Measurements from ENCODE around the gene NGEF. TPM values are rescaled to one million over a fixed set of nuclear protein-coding genes. Genes with fewer than 3 reads are reported as not detected.

The NGEF gene
- total and polyA plus RNA-seq, 2 donors from 2014 or later: 4.8 to 5.3 TPM

DNA sequence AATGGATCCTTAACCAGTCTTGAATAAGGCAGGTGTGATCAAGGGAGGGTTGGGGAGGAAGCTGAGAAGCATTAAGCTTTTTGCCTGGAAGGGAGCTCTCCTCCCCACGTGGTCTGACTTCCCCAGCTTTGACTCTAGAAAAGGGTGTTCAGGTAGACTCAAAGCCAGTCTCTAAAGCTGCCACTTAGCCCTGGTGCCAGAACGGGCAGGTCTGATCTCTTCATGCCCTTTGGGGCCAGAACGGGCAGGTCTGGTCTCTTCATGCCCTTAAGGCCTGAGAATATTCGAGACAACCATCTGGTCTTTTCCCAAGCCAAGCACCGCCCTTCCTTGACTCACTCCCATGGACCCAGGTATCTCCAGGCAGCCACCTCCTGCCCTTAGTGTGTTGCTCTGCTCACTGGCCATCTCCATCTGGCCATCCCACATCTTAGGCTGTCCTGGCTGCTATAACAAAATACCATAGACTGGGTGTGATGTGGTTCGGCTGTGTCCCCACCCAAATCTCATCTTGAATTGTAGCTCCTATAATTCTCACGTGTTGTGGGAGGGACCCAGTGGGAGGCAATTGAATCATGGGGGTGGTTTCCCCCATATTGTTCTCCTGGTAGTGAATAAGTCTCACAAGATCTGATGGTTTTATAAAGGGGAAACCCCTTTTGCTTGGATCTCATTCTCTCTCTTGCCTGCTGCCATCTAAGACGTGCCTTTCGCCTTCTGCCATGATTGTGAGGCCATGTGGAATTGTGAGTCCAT is 83.6 kb downstream of the NGEF start:
- intact Hi-C loops (cut with DNase I): no loop called here
- H3K27ac ChIP-seq (ENCODE audit: low read depth in 2 of 2, low read length in 2 of 2): no peak overlapping the region
- H3K4me3 ChIP-seq (ENCODE audit: low read length in 3 of 3): no peak overlapping the region
- no peaks in the 10 kb centered on the region for H3K36me3 ChIP-seq (ENCODE audit: control insufficient read depth in 2 of 3, insufficient read depth in 3 of 3, low read length in 3 of 3)
- DNase-seq: no peak
- no peak for FAIRE-seq
- H3K9ac ChIP-seq (ENCODE audit: low read length in 3 of 3): no peak overlapping the region
- peaks cover 0 to under 1% (median under 1%) of the 10 kb centered on the region in 3 donors for H3K9me3 ChIP-seq (ENCODE audit: control insufficient read depth in 2 of 3, insufficient read depth in 1 of 3, low read length in 3 of 3)
- TF ChIP-seq, protein P1, sequence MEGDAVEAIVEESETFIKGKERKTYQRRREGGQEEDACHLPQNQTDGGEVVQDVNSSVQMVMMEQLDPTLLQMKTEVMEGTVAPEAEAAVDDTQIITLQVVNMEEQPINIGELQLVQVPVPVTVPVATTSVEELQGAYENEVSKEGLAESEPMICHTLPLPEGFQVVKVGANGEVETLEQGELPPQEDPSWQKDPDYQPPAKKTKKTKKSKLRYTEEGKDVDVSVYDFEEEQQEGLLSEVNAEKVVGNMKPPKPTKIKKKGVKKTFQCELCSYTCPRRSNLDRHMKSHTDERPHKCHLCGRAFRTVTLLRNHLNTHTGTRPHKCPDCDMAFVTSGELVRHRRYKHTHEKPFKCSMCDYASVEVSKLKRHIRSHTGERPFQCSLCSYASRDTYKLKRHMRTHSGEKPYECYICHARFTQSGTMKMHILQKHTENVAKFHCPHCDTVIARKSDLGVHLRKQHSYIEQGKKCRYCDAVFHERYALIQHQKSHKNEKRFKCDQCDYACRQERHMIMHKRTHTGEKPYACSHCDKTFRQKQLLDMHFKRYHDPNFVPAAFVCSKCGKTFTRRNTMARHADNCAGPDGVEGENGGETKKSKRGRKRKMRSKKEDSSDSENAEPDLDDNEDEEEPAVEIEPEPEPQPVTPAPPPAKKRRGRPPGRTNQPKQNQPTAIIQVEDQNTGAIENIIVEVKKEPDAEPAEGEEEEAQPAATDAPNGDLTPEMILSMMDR (IDR thresholded peaks at IDR 0.05; ENCODE audit: borderline replicate concordance, extremely low read depth, insufficient read depth): no peak
- H3K4me1 ChIP-seq (ENCODE audit: control insufficient read depth in 2 of 3, insufficient read depth in 2 of 3, low read depth in 1 of 3, low read length in 3 of 3): peaks cover 0 to 2% (median 0%) of the 10 kb centered on the region in 3 donors
- peaks cover 23% of the 10 kb centered on the region for H3K27me3 ChIP-seq (ENCODE audit: control insufficient read depth, insufficient read depth, low read length)

DNA sequence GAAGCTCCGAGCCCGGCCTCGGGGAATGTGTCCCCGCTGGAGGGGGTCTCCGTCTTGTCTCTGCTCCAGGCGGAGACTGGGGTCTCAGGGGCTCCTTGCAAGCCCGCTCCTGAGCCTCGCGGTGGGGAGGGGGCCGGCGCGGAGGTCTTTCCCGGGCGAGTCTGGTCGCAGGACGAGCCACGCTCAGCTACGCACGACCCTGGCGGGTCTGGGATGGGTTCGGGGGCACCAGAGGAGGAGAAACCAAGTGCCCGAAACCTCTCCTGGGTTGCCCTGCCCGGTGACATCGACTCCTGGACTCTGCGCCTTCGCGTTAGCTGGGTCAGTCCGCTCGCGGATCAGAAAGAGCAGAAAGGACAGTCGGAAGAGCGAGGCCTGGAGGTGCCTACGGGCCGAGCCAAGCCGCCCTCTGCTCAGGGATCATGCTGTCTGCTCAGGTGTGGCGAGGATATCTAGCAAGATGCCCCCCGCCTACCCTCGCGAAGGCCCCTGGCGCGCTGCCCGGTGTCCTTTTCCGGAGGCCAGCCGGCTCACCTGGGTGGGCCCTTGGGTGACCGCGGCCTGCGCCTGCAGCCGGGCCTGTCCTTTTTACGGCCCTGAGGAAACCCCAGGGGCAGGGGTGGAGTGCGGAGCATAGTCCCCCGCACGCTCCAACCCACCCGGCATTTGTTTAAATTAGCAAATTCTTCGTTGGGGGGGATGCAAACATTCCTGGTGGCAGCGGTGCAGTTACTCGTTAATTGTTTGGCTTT is 84.3 kb downstream of the NGEF start:
- no peak overlapping the region for H3K27ac ChIP-seq (ENCODE audit: low read depth in 2 of 2, low read length in 2 of 2)
- no peaks in the 10 kb centered on the region for H3K36me3 ChIP-seq (ENCODE audit: control insufficient read depth in 2 of 3, insufficient read depth in 3 of 3, low read length in 3 of 3)
- H3K9me3 ChIP-seq (ENCODE audit: control insufficient read depth in 2 of 3, insufficient read depth in 1 of 3, low read length in 3 of 3): peaks cover 2 to 4% (median 2%) of the 10 kb centered on the region in 3 donors
- intact Hi-C loops (cut with DNase I): no loop called here
- FAIRE-seq: no peak
- no peak overlapping the region for H3K4me3 ChIP-seq (ENCODE audit: low read length in 3 of 3)
- TF ChIP-seq, protein P1 (IDR thresholded peaks at IDR 0.05; ENCODE audit: borderline replicate concordance, extremely low read depth, insufficient read depth): no peak
- DNase-seq: peak in 3 of 5 donors; percentile 24 to 66 (median 49)
- no peak overlapping the region for H3K9ac ChIP-seq (ENCODE audit: low read length in 3 of 3)
- peaks cover 0 to 2% (median 0%) of the 10 kb centered on the region in 3 donors for H3K4me1 ChIP-seq (ENCODE audit: control insufficient read depth in 2 of 3, insufficient read depth in 2 of 3, low read depth in 1 of 3, low read length in 3 of 3)
- H3K27me3 ChIP-seq (ENCODE audit: control insufficient read depth, insufficient read depth, low read length): peaks cover 24% of the 10 kb centered on the region

DNA sequence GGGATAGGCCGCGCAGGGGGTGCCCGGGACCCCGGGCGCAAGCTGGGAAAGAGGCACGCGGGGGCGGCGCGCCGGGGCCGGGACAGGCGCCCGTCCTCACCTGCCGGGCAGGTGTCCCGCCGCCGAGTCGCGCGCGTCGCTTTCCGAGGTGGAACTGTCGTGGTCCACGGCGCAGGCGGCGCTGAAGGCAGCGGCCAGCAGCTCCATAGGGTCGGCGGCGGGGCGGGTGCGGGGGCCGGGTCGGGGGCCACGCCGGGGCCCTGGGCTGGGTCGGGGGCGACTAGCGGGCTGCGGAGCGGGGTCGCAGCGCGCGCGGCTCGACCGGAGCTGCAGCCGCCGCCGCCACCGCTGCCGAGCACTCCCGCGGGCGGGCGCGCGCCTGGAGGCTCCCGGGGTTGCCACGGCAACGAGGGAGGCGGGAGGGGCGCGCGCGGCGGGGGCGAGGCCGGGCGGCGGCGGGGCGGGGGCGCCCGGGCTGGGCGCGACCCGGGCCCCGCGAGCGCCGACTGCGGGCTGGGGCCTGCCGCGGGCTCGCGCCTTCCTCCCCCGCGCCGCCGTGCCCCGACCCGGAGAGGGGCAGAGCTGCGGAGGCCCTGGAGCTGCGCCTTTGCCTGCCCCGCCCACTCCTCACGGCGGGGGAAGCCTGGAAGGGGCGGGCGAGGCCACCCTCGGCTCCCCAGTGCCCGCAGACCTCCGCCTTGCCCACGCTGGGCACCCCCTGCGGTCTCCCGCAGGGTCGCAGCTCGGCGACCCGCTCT is 85.1 kb downstream of the NGEF start:
- no peak overlapping the region for H3K27ac ChIP-seq (ENCODE audit: low read depth in 2 of 2, low read length in 2 of 2)
- TF ChIP-seq, protein P1 (IDR thresholded peaks at IDR 0.05; ENCODE audit: borderline replicate concordance, extremely low read depth, insufficient read depth): no peak
- no peak overlapping the region for H3K9ac ChIP-seq (ENCODE audit: low read length in 3 of 3)
- intact Hi-C loops (cut with DNase I): no loop called here
- H3K36me3 ChIP-seq (ENCODE audit: control insufficient read depth in 2 of 3, insufficient read depth in 3 of 3, low read length in 3 of 3): no peaks in the 10 kb centered on the region
- FAIRE-seq (no peak), DNase-seq (peak in 3 of 5 donors; percentile 28 to 64 (median 62))
- peaks cover 0 to 2% (median 0%) of the 10 kb centered on the region in 3 donors for H3K4me1 ChIP-seq (ENCODE audit: control insufficient read depth in 2 of 3, insufficient read depth in 2 of 3, low read depth in 1 of 3, low read length in 3 of 3)
- H3K27me3 ChIP-seq (ENCODE audit: control insufficient read depth, insufficient read depth, low read length): peaks cover 24% of the 10 kb centered on the region
- no peak overlapping the region for H3K4me3 ChIP-seq (ENCODE audit: low read length in 3 of 3)
- H3K9me3 ChIP-seq (ENCODE audit: control insufficient read depth in 2 of 3, insufficient read depth in 1 of 3, low read length in 3 of 3): peaks cover 2 to 4% (median 2%) of the 10 kb centered on the region in 3 donors
